ENCODE data around the gene TEX14. TPM values are rescaled to one million over a fixed set of nuclear protein-coding genes. Genes with fewer than 3 reads are reported as not detected.

The TEX14 gene
- total RNA-seq, 1 experiment from 2014 or later, result 0.31 TPM

DNA sequence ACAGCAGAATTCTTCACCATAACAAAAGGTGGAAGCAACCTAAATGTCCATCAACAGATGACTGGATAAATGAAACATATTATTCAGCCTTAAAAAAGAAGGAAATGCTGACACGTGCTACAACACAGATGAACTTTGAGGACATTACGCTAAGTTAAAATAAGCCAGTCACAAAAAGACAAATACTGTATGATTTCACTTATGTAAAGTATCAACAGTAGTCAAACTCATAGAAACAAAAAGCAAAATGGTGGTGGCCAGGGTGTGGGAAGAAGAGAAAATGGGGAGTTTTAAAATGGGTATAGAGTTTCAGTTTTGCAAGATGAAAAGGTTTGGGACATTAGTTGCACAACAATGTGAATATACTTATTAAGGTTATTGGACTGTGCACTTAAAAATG is 127.6 kb downstream of the TEX14 start:
- no peak for DNase-seq
- H4K8ac ChIP-seq (replicated peaks; ENCODE audit: insufficient read length, low read depth, low read length), result no peak overlapping the region
- H3K23ac ChIP-seq (ENCODE audit: insufficient read length, low read depth, low read length), result no peak overlapping the region
- H3K23me2 ChIP-seq (ENCODE audit: insufficient read length, low read depth, low read length, poor library complexity, severe bottlenecking), result no peaks in the 10 kb centered on the region
- no CpG with 5 or more reads among the region's 2 CpGs for WGBS (ENCODE audit: extremely low coverage, insufficient read length, low lambda C conversion rate)
- H3K27me3 ChIP-seq (ENCODE audit: insufficient read depth, low read length), result no peaks in the 10 kb centered on the region
- no peaks in the 10 kb centered on the region for H3K9me3 ChIP-seq (ENCODE audit: control insufficient read depth, low read depth, low read length)
- H3K9ac ChIP-seq (ENCODE audit: extremely low read depth, insufficient read length, low read length), result no peak overlapping the region
- H2AFZ ChIP-seq (ENCODE audit: low read length), result no peak overlapping the region
- no peak overlapping the region for H3K14ac ChIP-seq (ENCODE audit: insufficient read depth, low read length)
- H3K79me2 ChIP-seq (ENCODE audit: insufficient read depth, low read length), result no peaks in the 10 kb centered on the region
- H3K4ac ChIP-seq (ENCODE audit: low read depth, low read length), result no peak overlapping the region
- H3K56ac ChIP-seq (ENCODE audit: insufficient read length, low read depth, low read length), result no peak overlapping the region
- no peak overlapping the region for H2BK12ac ChIP-seq (ENCODE audit: insufficient read length, low read depth, low read length)
- no peaks in the 10 kb centered on the region for H4K20me1 ChIP-seq (ENCODE audit: control insufficient read depth, insufficient read depth, insufficient read length)
- Mint-ChIP-seq H3K9me3 (no peaks in the 10 kb centered on the region), H3K27me3 (ENCODE audit: low read depth) (no peaks in the 10 kb centered on the region; the same call in 1 of the 2 replicates), H3K36me3 (ENCODE audit: insufficient read depth in 1 of 3, low read depth in 3 of 3) (no peaks in the 10 kb centered on the region), H3K4me1 (peaks cover 30 to 35% of the 10 kb centered on the region in 2 experiments), H3K27ac (peak overlapping the region in 1 of 3 experiments; percentile 4; a peak in 2 of 7 replicates), H3K4me3 (no peak overlapping the region)
- H2BK15ac ChIP-seq (ENCODE audit: low read depth, low read length), result no peak overlapping the region
- TF ChIP-seq, protein P1, sequence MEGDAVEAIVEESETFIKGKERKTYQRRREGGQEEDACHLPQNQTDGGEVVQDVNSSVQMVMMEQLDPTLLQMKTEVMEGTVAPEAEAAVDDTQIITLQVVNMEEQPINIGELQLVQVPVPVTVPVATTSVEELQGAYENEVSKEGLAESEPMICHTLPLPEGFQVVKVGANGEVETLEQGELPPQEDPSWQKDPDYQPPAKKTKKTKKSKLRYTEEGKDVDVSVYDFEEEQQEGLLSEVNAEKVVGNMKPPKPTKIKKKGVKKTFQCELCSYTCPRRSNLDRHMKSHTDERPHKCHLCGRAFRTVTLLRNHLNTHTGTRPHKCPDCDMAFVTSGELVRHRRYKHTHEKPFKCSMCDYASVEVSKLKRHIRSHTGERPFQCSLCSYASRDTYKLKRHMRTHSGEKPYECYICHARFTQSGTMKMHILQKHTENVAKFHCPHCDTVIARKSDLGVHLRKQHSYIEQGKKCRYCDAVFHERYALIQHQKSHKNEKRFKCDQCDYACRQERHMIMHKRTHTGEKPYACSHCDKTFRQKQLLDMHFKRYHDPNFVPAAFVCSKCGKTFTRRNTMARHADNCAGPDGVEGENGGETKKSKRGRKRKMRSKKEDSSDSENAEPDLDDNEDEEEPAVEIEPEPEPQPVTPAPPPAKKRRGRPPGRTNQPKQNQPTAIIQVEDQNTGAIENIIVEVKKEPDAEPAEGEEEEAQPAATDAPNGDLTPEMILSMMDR (conservative IDR thresholded peaks at IDR 0.05), result no peak
- H3K27ac ChIP-seq (ENCODE audit: insufficient read length, low read depth, low read length), result no peak overlapping the region
- no peak overlapping the region for H2BK20ac ChIP-seq (ENCODE audit: low read depth, low read length, poor library complexity, severe bottlenecking)
- H2AK5ac ChIP-seq (ENCODE audit: insufficient read length, low read length), result no peak overlapping the region
- no peak overlapping the region for H3K4me2 ChIP-seq (ENCODE audit: insufficient read depth, insufficient read length, low read length)
- peaks cover 8% of the 10 kb centered on the region; the same call in 1 of the 2 replicates for H3K4me1 ChIP-seq (ENCODE audit: insufficient read depth, low read length)
- H3K79me1 ChIP-seq (ENCODE audit: insufficient read depth, low read depth, low read length, poor library complexity, severe bottlenecking), result no peaks in the 10 kb centered on the region
- no peak overlapping the region for H2BK5ac ChIP-seq (ENCODE audit: insufficient read length, low read length)
- no peak overlapping the region for H4K91ac ChIP-seq (ENCODE audit: insufficient read length, low read depth, low read length)
- no peak overlapping the region for H3T11ph ChIP-seq (ENCODE audit: low read length)
- H4K5ac ChIP-seq (ENCODE audit: insufficient read length, low read depth, low read length), result no peak overlapping the region
- H3K18ac ChIP-seq (ENCODE audit: insufficient read length, low read depth, low read length), result no peak overlapping the region
- H2BK120ac ChIP-seq (ENCODE audit: low read depth, low read length, poor library complexity, severe bottlenecking), result no peak overlapping the region
